GM18907 (cell line): ENCODE results near the gene ADAMTS17.
"Not testable (repeated sequence)": the region's sequence is repeated elsewhere in the genome, so short reads cannot be mapped to it uniquely, and the experiment has no call there.

Experiments used
- ATAC-seq: cut with Tn5 transposase; IDR thresholded peaks from one replicate; pipeline ENCODE4 v1.9.1; 2021; ENCODE audit warnings: mild to moderate bottlenecking, moderate library complexity; ENCODE audit not compliant: unreplicated experiment

Gene ADAMTS17

GRCh38 chr15:100096248-100096600 is 245.6 kb downstream of the ADAMTS17 start:
- no peak for ATAC-seq

GRCh38 chr15:100095541-100096247 is 246.1 kb downstream of the ADAMTS17 start:
- ATAC-seq: no peak

GRCh38 chr15:100094127-100094510 is 247.7 kb downstream of the ADAMTS17 start:
- ATAC-seq: no peak

- no peak for ATAC-seq
Observed at GRCh38 chr15:100093211-100094126, 248.3 kb downstream of the ADAMTS17 start.

- ATAC-seq: no peak
Observed at GRCh38 chr15:100092034-100092433, 249.7 kb downstream of the ADAMTS17 start.

GRCh38 chr15:100090411-100090810 is 251.4 kb downstream of the ADAMTS17 start:
- no peak for ATAC-seq

GRCh38 chr15:100084042-100084821 is 257.5 kb downstream of the ADAMTS17 start:
- not testable (repeated sequence) for ATAC-seq

- no peak for ATAC-seq
Observed at GRCh38 chr15:100083572-100083971, 258.2 kb downstream of the ADAMTS17 start.

- no peak for ATAC-seq
Observed at GRCh38 chr15:100082761-100083402, 258.9 kb downstream of the ADAMTS17 start.

GRCh38 chr15:100081454-100081853 is 260.3 kb downstream of the ADAMTS17 start:
- ATAC-seq: no peak

- ATAC-seq: no peak
Observed at GRCh38 chr15:100078511-100079220, 263.1 kb downstream of the ADAMTS17 start.

- no peak for ATAC-seq
Observed at GRCh38 chr15:100075229-100075628, 266.5 kb downstream of the ADAMTS17 start.

GRCh38 chr15:100073982-100074381 is 267.8 kb downstream of the ADAMTS17 start:
- ATAC-seq: no peak

GRCh38 chr15:100066521-100067280 is 275.1 kb downstream of the ADAMTS17 start:
- ATAC-seq: not testable (repeated sequence)

GRCh38 chr15:100061944-100062343 is 279.8 kb downstream of the ADAMTS17 start:
- ATAC-seq: no peak

- ATAC-seq: no peak
Observed at GRCh38 chr15:100060276-100060926, 281.4 kb downstream of the ADAMTS17 start.

GRCh38 chr15:100059521-100059920 is 282.3 kb downstream of the ADAMTS17 start:
- ATAC-seq: no peak

GRCh38 chr15:100059094-100059493 is 282.7 kb downstream of the ADAMTS17 start:
- no peak for ATAC-seq

GRCh38 chr15:100058458-100058857 is 283.3 kb downstream of the ADAMTS17 start:
- no peak for ATAC-seq
